Caco-2 (cell line): ENCODE results near the gene HECTD3. TPM values are rescaled to one million over a fixed set of nuclear protein-coding genes. Genes with fewer than 3 reads are reported as not detected.
A peak's percentile ranks its signal among the peaks of the same experiment; 100 is the strongest.
"Not testable (repeated sequence)": the region's sequence is repeated elsewhere in the genome, so short reads cannot be mapped to it uniquely, and the experiment has no call there.

ENCODE experiments used
- BruUV-seq: library from RNA; stranded (reverse); fragments of 400-500 nt; replicated peaks from 2 replicates; lab custom pipeline; 2021; lab: Mats Ljungman, UMichigan
- CTCF ChIA-PET: fragments of 300-600 bp; sonication (Branson Sonifier 250); formaldehyde crosslinking; loops from one replicate; lab custom pipeline; 2022; ENCODE audit warnings: antibody characterized with exemption; lab: Charles Lee
- POLR2A ChIA-PET: fragments of 300-600 bp; sonication (Branson Sonifier 250); formaldehyde crosslinking; loops from one replicate; lab custom pipeline; 2022; ENCODE audit warnings: antibody characterized with exemption; lab: Charles Lee
- DNase-seq, 2 experiments: peaks; one replicate each; pipeline versions ENCODE4 v3.0.0 to v3.0.0-alpha.2; 2020 to 2022
- H3K27me3 ChIP-seq: replicated peaks from 2 replicates; pipeline ENCODE4 v1.6.0; 2011; ENCODE audit warnings: low read length; ENCODE audit not compliant: control insufficient read depth, insufficient read depth
- H3K36me3 ChIP-seq: 2 replicates; pipeline ENCODE4 v1.5.1; 2011; ENCODE audit warnings: low read length; ENCODE audit not compliant: control insufficient read depth, insufficient read depth
- H3K4me1 ChIP-seq: fragments of 250-450 bp; sonication (Bioruptor Pico); 2 replicates; pipeline ENCODE4 v1.5.1; 2020; ENCODE audit warnings: mild to moderate bottlenecking
- H3K4me3 ChIP-seq: 2 replicates; pipeline ENCODE4 v1.5.1; 2011; ENCODE audit warnings: low read depth, mild to moderate bottlenecking, control low read depth, low read length
- H3K9me3 ChIP-seq: fragments of 250-450 bp; sonication (Bioruptor Pico); 2 replicates; pipeline ENCODE4 v1.5.1; 2020; ENCODE audit warnings: mild to moderate bottlenecking, moderate library complexity
- H3K27ac Mint-ChIP-seq: one replicate; pipeline ENCODE4 v1.8.0; 2022; ENCODE audit warnings: mixed read lengths; ENCODE audit not compliant: unreplicated experiment
- H3K27me3 Mint-ChIP-seq: one replicate; pipeline ENCODE4 v1.8.0; 2022; ENCODE audit warnings: mixed read lengths; ENCODE audit not compliant: insufficient read depth, unreplicated experiment
- H3K36me3 Mint-ChIP-seq: one replicate; pipeline ENCODE4 v1.8.0; 2022; ENCODE audit warnings: mild to moderate bottlenecking, mixed read lengths; ENCODE audit not compliant: insufficient read depth, unreplicated experiment
- H3K4me1 Mint-ChIP-seq: one replicate; pipeline ENCODE4 v1.8.0; 2022; ENCODE audit warnings: low read depth, mixed read lengths; ENCODE audit not compliant: unreplicated experiment
- H3K4me3 Mint-ChIP-seq: one replicate; pipeline ENCODE4 v1.8.0; 2022; ENCODE audit warnings: mild to moderate bottlenecking, moderate library complexity, mixed read lengths; ENCODE audit not compliant: unreplicated experiment
- H3K9me3 Mint-ChIP-seq: one replicate; pipeline ENCODE4 v1.8.0; 2022; ENCODE audit warnings: mixed read lengths; ENCODE audit not compliant: unreplicated experiment
- intact Hi-C: fragments of 100-400 bp; cut with micrococcal nuclease; formaldehyde crosslinking; loops from one replicate; pipeline ENCODE4 v1.10.0; 2022; ENCODE audit not compliant: unreplicated experiment
- total RNA-seq: library from RNA; stranded (reverse); gene quantifications from 2 replicates; pipeline ENCODE4 v1.2.3, GENCODE V29; 2022
- TF ChIP-seq, protein P1 (sequence below), 2 experiments: fragments of 200-600 bp in 1 of 2; IDR thresholded peaks; 1 replicate in 1 of 2; 2 replicates in 1 of 2; pipeline versions ENCODE4 v1.5.1 to v1.8.0; 2011 to 2022; ENCODE audit warnings: antibody characterized with exemption in 1 of 2, control low read depth in 1 of 2, inconsistent platforms in 1 of 2, low read depth in 1 of 2, low read length in 1 of 2, mild to moderate bottlenecking in 1 of 2, moderate library complexity in 1 of 2; ENCODE audit not compliant: insufficient read depth in 1 of 2, severe bottlenecking in 1 of 2, unreplicated experiment in 1 of 2

HECTD3 gene
- total RNA-seq, 1 experiment from 2014 or later: 29.4 TPM

DNA sequence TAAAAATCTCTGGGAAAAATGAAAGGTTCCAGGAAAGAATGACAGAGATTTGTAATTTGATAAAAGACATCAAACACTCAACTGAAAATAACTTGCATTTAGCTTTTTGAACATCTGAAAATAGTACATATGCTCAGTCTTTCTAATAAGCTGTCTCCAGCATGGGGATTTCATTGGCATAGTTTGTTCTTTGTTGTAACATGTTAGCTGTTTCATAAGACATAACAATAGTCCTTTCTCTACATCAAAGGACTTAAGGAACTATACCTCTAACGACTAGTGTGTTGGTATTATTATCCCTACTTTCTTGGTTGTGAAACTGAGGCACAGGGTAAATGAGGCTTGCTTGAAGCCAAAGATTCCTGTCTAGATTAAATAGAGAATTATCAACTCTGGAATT, 46.7 kb downstream of the HECTD3 start:
- Mint-ChIP-seq H3K27ac (no peak overlapping the region), H3K36me3 (no peaks in the 10 kb centered on the region), H3K4me1 (no peaks in the 10 kb centered on the region), H3K27me3 (no peaks in the 10 kb centered on the region), H3K4me3 (no peak overlapping the region), H3K9me3 (no peaks in the 10 kb centered on the region)
- Histone ChIP-seq H3K36me3 (no peaks in the 10 kb centered on the region), H3K27me3 (no peaks in the 10 kb centered on the region), H3K4me3 (no peak overlapping the region), H3K4me1 (no peaks in the 10 kb centered on the region), H3K9me3 (no peaks in the 10 kb centered on the region)
- POLR2A ChIA-PET: no interaction called here
- no TSS peak for BruUV-seq
- TF ChIP-seq, protein P1, sequence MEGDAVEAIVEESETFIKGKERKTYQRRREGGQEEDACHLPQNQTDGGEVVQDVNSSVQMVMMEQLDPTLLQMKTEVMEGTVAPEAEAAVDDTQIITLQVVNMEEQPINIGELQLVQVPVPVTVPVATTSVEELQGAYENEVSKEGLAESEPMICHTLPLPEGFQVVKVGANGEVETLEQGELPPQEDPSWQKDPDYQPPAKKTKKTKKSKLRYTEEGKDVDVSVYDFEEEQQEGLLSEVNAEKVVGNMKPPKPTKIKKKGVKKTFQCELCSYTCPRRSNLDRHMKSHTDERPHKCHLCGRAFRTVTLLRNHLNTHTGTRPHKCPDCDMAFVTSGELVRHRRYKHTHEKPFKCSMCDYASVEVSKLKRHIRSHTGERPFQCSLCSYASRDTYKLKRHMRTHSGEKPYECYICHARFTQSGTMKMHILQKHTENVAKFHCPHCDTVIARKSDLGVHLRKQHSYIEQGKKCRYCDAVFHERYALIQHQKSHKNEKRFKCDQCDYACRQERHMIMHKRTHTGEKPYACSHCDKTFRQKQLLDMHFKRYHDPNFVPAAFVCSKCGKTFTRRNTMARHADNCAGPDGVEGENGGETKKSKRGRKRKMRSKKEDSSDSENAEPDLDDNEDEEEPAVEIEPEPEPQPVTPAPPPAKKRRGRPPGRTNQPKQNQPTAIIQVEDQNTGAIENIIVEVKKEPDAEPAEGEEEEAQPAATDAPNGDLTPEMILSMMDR (IDR thresholded peaks at IDR 0.05; ENCODE audit: insufficient read depth in 1 of 2, low read depth in 1 of 2, low read length in 1 of 2, severe bottlenecking in 1 of 2, unreplicated experiment in 1 of 2): no peak
- no peak for DNase-seq
- intact Hi-C loops: no loop called here
- CTCF ChIA-PET: no interaction called here

DNA sequence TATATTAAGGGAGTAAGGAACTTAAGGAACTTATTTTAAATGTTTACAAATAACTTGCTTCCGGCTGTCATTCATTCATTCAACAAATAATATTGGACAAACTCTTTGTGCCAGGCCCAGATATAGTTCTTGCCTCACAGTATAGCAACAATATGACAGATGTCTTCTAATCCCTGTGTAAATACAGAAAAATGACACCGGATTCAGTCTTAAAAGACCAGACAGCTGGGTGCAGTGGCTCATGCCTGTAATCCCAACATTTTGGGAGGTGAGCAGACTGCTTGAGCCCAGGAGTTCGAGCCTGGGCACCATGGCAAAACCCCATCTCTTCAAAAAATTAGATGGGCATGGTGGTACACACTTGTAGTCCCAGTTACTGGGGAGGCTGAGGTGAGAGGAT, 48.4 kb downstream of the HECTD3 start:
- H3K27me3 Mint-ChIP-seq: no peaks in the 10 kb centered on the region
- Histone ChIP-seq H3K4me3 (no peak overlapping the region), H3K4me1 (no peaks in the 10 kb centered on the region), H3K36me3 (no peaks in the 10 kb centered on the region), H3K9me3 (no peaks in the 10 kb centered on the region), H3K27me3 (no peaks in the 10 kb centered on the region)
- no peaks in the 10 kb centered on the region for H3K4me1 Mint-ChIP-seq
- BruUV-seq: no TSS peak
- H3K36me3 Mint-ChIP-seq: no peaks in the 10 kb centered on the region
- intact Hi-C loops: no loop called here
- no peak for DNase-seq
- H3K4me3 Mint-ChIP-seq: no peak overlapping the region
- no peak overlapping the region for H3K27ac Mint-ChIP-seq
- CTCF ChIA-PET: no interaction called here
- TF ChIP-seq, protein P1 (IDR thresholded peaks at IDR 0.05; ENCODE audit: insufficient read depth in 1 of 2, low read depth in 1 of 2, low read length in 1 of 2, severe bottlenecking in 1 of 2, unreplicated experiment in 1 of 2): no peak
- POLR2A ChIA-PET: no interaction called here
- H3K9me3 Mint-ChIP-seq: no peaks in the 10 kb centered on the region

DNA sequence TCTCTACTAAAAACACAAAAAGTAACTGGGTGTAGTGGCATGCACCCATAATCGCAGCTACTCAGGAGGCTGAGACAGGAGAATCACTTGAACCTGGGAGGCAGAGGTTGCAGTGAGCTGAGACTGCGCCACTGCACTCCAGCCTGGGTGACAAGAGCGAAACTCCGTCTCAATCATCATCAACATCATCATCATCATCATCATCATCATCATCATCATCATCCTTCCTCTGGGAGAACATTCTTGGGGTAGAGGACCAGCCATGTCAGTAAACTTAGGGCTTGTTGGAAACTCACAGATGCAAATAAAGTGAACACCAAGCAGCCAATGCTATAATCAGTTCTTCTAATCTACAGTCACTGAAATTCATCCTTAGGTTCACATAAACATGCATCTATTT, 49.1 kb downstream of the HECTD3 start:
- H3K4me3 Mint-ChIP-seq, H3K9me3 ChIP-seq, H3K36me3 ChIP-seq, H3K4me1 Mint-ChIP-seq, H3K27me3 Mint-ChIP-seq, CTCF ChIA-PET, H3K9me3 Mint-ChIP-seq, BruUV-seq, H3K27ac Mint-ChIP-seq, H3K27me3 ChIP-seq, H3K36me3 Mint-ChIP-seq, DNase-seq, intact Hi-C loops, H3K4me1 ChIP-seq, H3K4me3 ChIP-seq: not testable (repeated sequence)
- POLR2A ChIA-PET: interaction anchor here (0.5 kb wide), 1 partner anchor 13 kb away, joined by 3 read pairs; no protein-coding TSS in a partner anchor

DNA sequence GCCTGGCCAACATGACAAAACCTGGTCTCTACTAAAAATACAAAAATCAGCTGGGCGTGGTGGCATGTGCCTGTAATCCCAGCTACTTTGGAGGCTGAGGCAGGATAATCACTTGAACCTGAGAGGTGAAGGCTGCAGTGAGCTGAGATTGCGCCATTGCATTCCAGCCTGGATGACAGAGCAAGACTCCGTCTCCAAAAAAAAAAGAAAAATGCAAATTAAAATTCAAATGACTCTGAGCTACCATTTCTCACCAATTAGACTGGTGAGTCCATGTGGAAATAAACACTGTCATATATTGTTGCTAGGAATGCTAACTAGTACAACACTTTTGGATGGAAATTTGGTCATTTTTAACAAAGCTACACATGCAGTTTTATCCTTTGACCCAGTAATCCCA, 53.6 kb downstream of the HECTD3 start:
- H3K4me1 Mint-ChIP-seq, POLR2A ChIA-PET, H3K27ac Mint-ChIP-seq, intact Hi-C loops, H3K4me3 ChIP-seq, CTCF ChIA-PET, H3K27me3 Mint-ChIP-seq, H3K4me1 ChIP-seq, H3K36me3 ChIP-seq, H3K36me3 Mint-ChIP-seq, H3K4me3 Mint-ChIP-seq, H3K9me3 Mint-ChIP-seq, H3K9me3 ChIP-seq, H3K27me3 ChIP-seq, BruUV-seq: not testable (repeated sequence)
- DNase-seq: peak in 1 of 2 experiments; percentile 7

DNA sequence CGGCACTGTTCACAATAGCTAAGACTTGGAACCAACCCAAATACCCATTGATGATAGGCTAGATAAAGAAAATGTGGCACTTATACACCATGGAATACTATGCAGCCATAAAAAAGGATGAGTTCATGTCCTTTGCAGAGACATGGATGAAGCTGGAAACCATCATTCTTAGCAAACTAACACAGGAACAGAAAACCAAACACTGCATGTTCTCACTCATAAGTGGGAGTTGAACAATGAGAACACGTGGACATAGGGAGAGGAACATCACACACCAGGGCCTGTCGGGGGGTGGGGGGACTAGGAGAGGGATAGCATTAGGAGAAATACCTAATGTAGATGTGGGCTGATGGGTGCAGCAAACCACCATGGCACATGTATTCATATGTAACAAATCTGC, 55.0 kb downstream of the HECTD3 start:
- H3K27ac Mint-ChIP-seq, H3K9me3 Mint-ChIP-seq, intact Hi-C loops, H3K9me3 ChIP-seq, H3K4me1 Mint-ChIP-seq, H3K27me3 ChIP-seq, H3K27me3 Mint-ChIP-seq, H3K4me3 ChIP-seq, H3K4me3 Mint-ChIP-seq, BruUV-seq, H3K36me3 ChIP-seq, DNase-seq, POLR2A ChIA-PET, H3K36me3 Mint-ChIP-seq, H3K4me1 ChIP-seq: not testable (repeated sequence)
- CTCF ChIA-PET: interaction anchor here (0.7 kb wide), 1 partner anchor 53 kb away, joined by 5 read pairs; no protein-coding TSS in a partner anchor
